ENCODE data around the gene COQ8A.

COQ8A gene

GRCh38 chr1:227033880-227034279 lies 93.8 kb downstream of the COQ8A start:
- DNase-seq, result no peak

GRCh38 chr1:227035316-227035715 lies 95.2 kb downstream of the COQ8A start:
- DNase-seq, result no peak

- DNase-seq, result no peak
Measured at GRCh38 chr1:227037121-227037520, 97.0 kb downstream of the COQ8A start.
